Measurements from ENCODE around the gene UXS1. TPM values are rescaled to one million over a fixed set of nuclear protein-coding genes. Genes with fewer than 3 reads are reported as not detected.

The UXS1 gene
- total and polyA plus RNA-seq, 3 donors from 2014 or later: 51.3 to 95.1 (median 76.6) TPM

GRCh38 chr2:106124905-106125549 lies 69.1 kb downstream of the UXS1 start:
- WGBS, 2 donors: 91 to 94% methylated on average over 7 of the region's 7 CpGs
- DNase-seq: no peak
- no peaks in the 10 kb centered on the region for H3K27me3 ChIP-seq
- no peak overlapping the region for H3K27ac ChIP-seq
- intact Hi-C loops (cut with DNase I; ENCODE audit: low total_unique reads): no loop called here
- H3K36me3 ChIP-seq (ENCODE audit: low read depth, missing control alignments): no peaks in the 10 kb centered on the region
- H3K9me3 ChIP-seq: no peaks in the 10 kb centered on the region
- no peak overlapping the region for H3K4me3 ChIP-seq
- no peak for TF ChIP-seq POLR2A (IDR thresholded peaks at IDR 0.05)
- no peak for TF ChIP-seq CTCF (IDR thresholded peaks at IDR 0.05)
- H3K4me1 ChIP-seq: no peaks in the 10 kb centered on the region

- no peak for DNase-seq
- Histone ChIP-seq H3K4me1 (no peaks in the 10 kb centered on the region), H3K27me3 (no peaks in the 10 kb centered on the region), H3K4me3 (no peak overlapping the region), H3K27ac (no peak overlapping the region), H3K9me3 (no peaks in the 10 kb centered on the region), H3K36me3 (ENCODE audit: low read depth, missing control alignments) (no peaks in the 10 kb centered on the region)
- TF ChIP-seq CTCF (IDR thresholded peaks at IDR 0.05) (no peak), POLR2A (IDR thresholded peaks at IDR 0.05) (no peak)
- intact Hi-C loops (cut with DNase I; ENCODE audit: low total_unique reads): no loop called here
- 83 to 85% methylated on average over 3 of the region's 3 CpGs for WGBS, 2 donors
These were observed 69.9 kb downstream of the UXS1 start for GRCh38 chr2:106124106-106124756.

GRCh38 chr2:106122157-106122556 lies 71.9 kb downstream of the UXS1 start:
- Histone ChIP-seq H3K4me1 (no peaks in the 10 kb centered on the region), H3K9me3 (no peaks in the 10 kb centered on the region), H3K27ac (no peak overlapping the region), H3K4me3 (no peak overlapping the region), H3K27me3 (no peaks in the 10 kb centered on the region), H3K36me3 (ENCODE audit: low read depth, missing control alignments) (no peaks in the 10 kb centered on the region)
- WGBS, 2 donors: 89 to 90% methylated on average over 3 of the region's 3 CpGs
- intact Hi-C loops (cut with DNase I; ENCODE audit: low total_unique reads): no loop called here
- no peak for DNase-seq
- no peak for TF ChIP-seq POLR2A (IDR thresholded peaks at IDR 0.05)
- no peak for TF ChIP-seq CTCF (IDR thresholded peaks at IDR 0.05)

GRCh38 chr2:106120432-106120831 lies 73.7 kb downstream of the UXS1 start:
- intact Hi-C loops (cut with DNase I; ENCODE audit: low total_unique reads): no loop called here
- H3K36me3 ChIP-seq (ENCODE audit: low read depth, missing control alignments): no peaks in the 10 kb centered on the region
- 90 to 93% methylated on average over 3 to 6 of the region's 6 CpGs for WGBS, 2 donors

More at GRCh38 chr2:106120432-106120831, 73.7 kb downstream of the UXS1 start:
- DNase-seq: no peak
- TF ChIP-seq POLR2A (IDR thresholded peaks at IDR 0.05): no peak
- no peak for TF ChIP-seq CTCF (IDR thresholded peaks at IDR 0.05)
- H3K27me3 ChIP-seq: no peaks in the 10 kb centered on the region
- no peak overlapping the region for H3K4me3 ChIP-seq
- no peak overlapping the region for H3K27ac ChIP-seq
- H3K4me1 ChIP-seq: peaks cover 3% of the 10 kb centered on the region
- H3K9me3 ChIP-seq: no peaks in the 10 kb centered on the region
